ENCODE results near the gene TSPAN33.

The TSPAN33 gene

DNA sequence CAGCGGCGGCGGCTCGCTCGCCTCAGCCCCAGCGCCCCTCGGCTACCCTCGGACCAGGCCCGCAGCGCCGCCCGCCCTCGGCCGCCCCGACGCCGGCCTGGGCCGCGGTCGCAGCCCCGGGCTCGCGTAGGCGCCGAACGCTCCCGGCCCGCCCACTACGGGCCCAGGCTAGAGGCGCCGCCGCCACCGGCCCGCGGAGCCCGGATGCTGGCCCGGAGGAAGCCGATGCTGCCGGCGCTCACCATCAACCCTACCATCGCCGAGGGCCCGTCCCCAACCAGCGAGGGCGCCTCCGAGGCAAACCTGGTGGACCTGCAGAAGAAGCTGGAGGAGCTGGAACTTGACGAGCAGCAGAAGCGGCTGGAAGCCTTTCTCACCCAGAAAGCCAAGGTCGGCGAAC lies 18.2 kb upstream of the TSPAN33 start:
- Mint-ChIP-seq H3K4me3 (no peak overlapping the region), H3K4me1 (peaks cover 6% of the 10 kb centered on the region), H3K9me3 (peaks cover 9% of the 10 kb centered on the region), H3K27me3 (ENCODE audit: low read depth, poor library complexity) (peaks cover 12% of the 10 kb centered on the region), H3K27ac (no peak overlapping the region), H3K36me3 (ENCODE audit: low read depth) (peaks cover under 1% of the 10 kb centered on the region)
- DNase-seq = no peak
- TF ChIP-seq, protein P1, sequence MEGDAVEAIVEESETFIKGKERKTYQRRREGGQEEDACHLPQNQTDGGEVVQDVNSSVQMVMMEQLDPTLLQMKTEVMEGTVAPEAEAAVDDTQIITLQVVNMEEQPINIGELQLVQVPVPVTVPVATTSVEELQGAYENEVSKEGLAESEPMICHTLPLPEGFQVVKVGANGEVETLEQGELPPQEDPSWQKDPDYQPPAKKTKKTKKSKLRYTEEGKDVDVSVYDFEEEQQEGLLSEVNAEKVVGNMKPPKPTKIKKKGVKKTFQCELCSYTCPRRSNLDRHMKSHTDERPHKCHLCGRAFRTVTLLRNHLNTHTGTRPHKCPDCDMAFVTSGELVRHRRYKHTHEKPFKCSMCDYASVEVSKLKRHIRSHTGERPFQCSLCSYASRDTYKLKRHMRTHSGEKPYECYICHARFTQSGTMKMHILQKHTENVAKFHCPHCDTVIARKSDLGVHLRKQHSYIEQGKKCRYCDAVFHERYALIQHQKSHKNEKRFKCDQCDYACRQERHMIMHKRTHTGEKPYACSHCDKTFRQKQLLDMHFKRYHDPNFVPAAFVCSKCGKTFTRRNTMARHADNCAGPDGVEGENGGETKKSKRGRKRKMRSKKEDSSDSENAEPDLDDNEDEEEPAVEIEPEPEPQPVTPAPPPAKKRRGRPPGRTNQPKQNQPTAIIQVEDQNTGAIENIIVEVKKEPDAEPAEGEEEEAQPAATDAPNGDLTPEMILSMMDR (IDR thresholded peaks at IDR 0.05) = no peak

- no peak for DNase-seq
- no peaks in the 10 kb centered on the region for H3K36me3 Mint-ChIP-seq (ENCODE audit: low read depth)
- H3K27me3 Mint-ChIP-seq (ENCODE audit: low read depth, poor library complexity) = peaks cover 15% of the 10 kb centered on the region
- peaks cover 11% of the 10 kb centered on the region for H3K4me1 Mint-ChIP-seq
- H3K27ac Mint-ChIP-seq = no peak overlapping the region
- TF ChIP-seq, protein P1 (IDR thresholded peaks at IDR 0.05) = no peak
- H3K9me3 Mint-ChIP-seq = peaks cover under 1% of the 10 kb centered on the region
- H3K4me3 Mint-ChIP-seq = no peak overlapping the region
Observed at GRCh38 chr7:129127154-129127553, 17.4 kb upstream of the TSPAN33 start.

DNA sequence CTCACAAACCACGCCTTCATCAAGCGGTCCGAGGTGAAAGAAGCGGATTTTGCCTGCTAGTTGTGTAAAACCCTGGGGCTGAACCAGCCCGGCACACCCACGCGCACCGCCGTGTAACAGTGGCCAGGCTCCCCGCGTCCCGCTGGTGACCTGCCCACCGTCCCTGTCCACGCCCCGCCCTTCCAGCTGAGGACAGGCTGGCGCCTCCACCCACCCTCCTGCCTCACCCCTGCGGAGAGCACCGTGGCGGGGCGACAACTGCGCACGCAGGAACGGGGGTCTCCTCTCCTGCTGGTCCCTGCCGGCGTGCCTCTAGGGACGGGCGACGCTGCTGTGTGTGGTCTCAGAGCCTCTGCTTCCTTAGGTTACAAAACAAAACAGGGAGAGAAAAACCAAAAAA lies 16.9 kb upstream of the TSPAN33 start:
- TF ChIP-seq, protein P1 (IDR thresholded peaks at IDR 0.05) = no peak
- no peaks in the 10 kb centered on the region for H3K9me3 Mint-ChIP-seq
- H3K27me3 Mint-ChIP-seq (ENCODE audit: low read depth, poor library complexity) = peaks cover 16% of the 10 kb centered on the region
- DNase-seq = no peak
- H3K27ac Mint-ChIP-seq = no peak overlapping the region
- peaks cover 11% of the 10 kb centered on the region for H3K4me1 Mint-ChIP-seq
- no peaks in the 10 kb centered on the region for H3K36me3 Mint-ChIP-seq (ENCODE audit: low read depth)
- H3K4me3 Mint-ChIP-seq = no peak overlapping the region

GRCh38 chr7:129134356-129134987 lies 10.0 kb upstream of the TSPAN33 start:
- Mint-ChIP-seq H3K4me3 (no peak overlapping the region), H3K27me3 (ENCODE audit: low read depth, poor library complexity) (peaks cover 14% of the 10 kb centered on the region), H3K27ac (no peak overlapping the region), H3K36me3 (ENCODE audit: low read depth) (no peaks in the 10 kb centered on the region), H3K4me1 (peaks cover 8% of the 10 kb centered on the region), H3K9me3 (no peaks in the 10 kb centered on the region)
- TF ChIP-seq, protein P1 (IDR thresholded peaks at IDR 0.05) = no peak
- no peak for DNase-seq

DNA sequence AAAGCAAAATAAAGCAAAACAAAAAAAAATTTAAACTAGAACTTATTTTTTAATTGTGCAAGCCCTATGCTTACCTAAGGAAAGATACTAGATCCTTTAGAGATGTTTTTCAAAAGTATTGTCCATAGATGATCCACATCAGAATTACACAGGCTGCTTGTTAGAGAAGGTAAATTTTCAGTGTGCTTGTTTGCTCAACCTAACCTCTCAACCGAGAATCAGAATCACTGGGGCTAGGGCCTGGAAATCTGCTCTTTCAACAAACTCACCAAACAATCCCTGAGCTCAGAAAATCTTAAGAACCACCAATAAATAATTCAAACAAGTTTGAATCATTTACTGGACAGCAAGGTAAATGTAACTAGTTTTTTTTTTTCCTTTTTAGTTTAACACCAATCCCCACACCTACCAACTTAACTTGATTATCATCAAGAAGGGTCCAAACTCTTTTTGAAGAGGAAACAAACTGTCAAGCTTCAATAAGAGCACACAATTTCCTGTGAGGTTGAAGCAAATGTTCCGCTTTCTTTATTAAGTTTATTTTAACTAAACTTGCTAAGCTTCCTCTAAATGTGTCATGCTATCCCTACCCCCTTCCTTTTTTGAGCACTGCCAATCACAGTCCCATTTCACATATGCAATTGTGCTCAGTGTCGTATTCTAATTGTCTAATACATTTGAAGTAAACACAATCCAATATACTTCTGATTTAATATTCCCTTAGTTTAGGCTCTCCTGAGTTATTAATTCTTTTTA lies 7.4 kb upstream of the TSPAN33 start:
- TF ChIP-seq, protein P1 (IDR thresholded peaks at IDR 0.05) = no peak
- no peaks in the 10 kb centered on the region for H3K9me3 Mint-ChIP-seq
- no peak for DNase-seq
- no peak overlapping the region for H3K27ac Mint-ChIP-seq
- H3K4me3 Mint-ChIP-seq = no peak overlapping the region
- H3K4me1 Mint-ChIP-seq = peaks cover 3% of the 10 kb centered on the region
- peaks cover 18% of the 10 kb centered on the region for H3K27me3 Mint-ChIP-seq (ENCODE audit: low read depth, poor library complexity)
- no peaks in the 10 kb centered on the region for H3K36me3 Mint-ChIP-seq (ENCODE audit: low read depth)

GRCh38 chr7:129143724-129144094 lies 798 bp upstream of the TSPAN33 start:
- DNase-seq = no peak
- Mint-ChIP-seq H3K4me3 (peak overlapping the region; percentile 78), H3K36me3 (ENCODE audit: low read depth) (no peaks in the 10 kb centered on the region), H3K27me3 (ENCODE audit: low read depth, poor library complexity) (peaks cover 75% of the 10 kb centered on the region), H3K9me3 (no peaks in the 10 kb centered on the region), H3K4me1 (peaks cover 12% of the 10 kb centered on the region), H3K27ac (no peak overlapping the region)
- TF ChIP-seq, protein P1 (IDR thresholded peaks at IDR 0.05) = no peak
